IMR-90 (cell line): ENCODE measurements around the gene NR5A1. TPM values are rescaled to one million over a fixed set of nuclear protein-coding genes. Genes with fewer than 3 reads are reported as not detected.
A peak's percentile ranks its signal among the peaks of the same experiment; 100 is the strongest.

Experiments used
- ATAC-seq: fragments of 200-7000 bp; cut with Tn5 transposase; 2 replicates; pipeline ENCODE4 v1.9.1; 2020; ENCODE audit warnings: low read depth, mild to moderate bottlenecking, moderate library complexity
- BruUV-seq: library from RNA; stranded (reverse); fragments of 400-500 nt; replicated peaks from 2 replicates; lab custom pipeline; 2021; lab: Mats Ljungman, UMichigan
- CTCF ChIA-PET: fragments of 300-600 bp; formaldehyde crosslinking; extraction: SDS; loops from one replicate; lab custom pipeline; 2021; ENCODE audit warnings: antibody characterized with exemption; lab: Yijun Ruan, JAX
- POLR2A ChIA-PET: fragments of 300-600 bp; sonication (Branson Sonifier 250); formaldehyde crosslinking; loops from one replicate; lab custom pipeline; 2022; ENCODE audit warnings: antibody characterized with exemption; ENCODE audit not compliant: unreplicated experiment; lab: Charles Lee
- DNase-seq: peaks from one replicate; pipeline ENCODE4 v3.0.0; 2013
- H2AFZ ChIP-seq: replicated peaks from 2 replicates; pipeline ENCODE3; 2013; ENCODE audit warnings: low read length, mild to moderate bottlenecking; ENCODE audit not compliant: poor library complexity
- H2AK5ac ChIP-seq: 2 replicates; pipeline ENCODE4 v1.6.1; 2013; ENCODE audit warnings: low read depth, low read length, inconsistent platforms
- H2AK9ac ChIP-seq: replicated peaks from 2 replicates; pipeline ENCODE3; 2013; ENCODE audit warnings: mild to moderate bottlenecking, low read depth, low read length, moderate library complexity; ENCODE audit not compliant: poor library complexity
- H2BK120ac ChIP-seq: 2 replicates; pipeline ENCODE4 v1.6.1; 2013; ENCODE audit warnings: low read depth, low read length, inconsistent platforms
- H2BK15ac ChIP-seq: 3 replicates; pipeline ENCODE4 v1.6.1; 2013; ENCODE audit warnings: low read depth, low read length, inconsistent platforms
- H2BK20ac ChIP-seq: 2 replicates; pipeline ENCODE4 v1.6.1; 2013; ENCODE audit warnings: low read depth, mild to moderate bottlenecking, inconsistent platforms, low read length, moderate library complexity
- H2BK5ac ChIP-seq: 2 replicates; pipeline ENCODE4 v1.6.1; 2013; ENCODE audit warnings: mild to moderate bottlenecking, low read depth, low read length, inconsistent platforms; ENCODE audit not compliant: poor library complexity, severe bottlenecking
- H3K14ac ChIP-seq: replicated peaks from 2 replicates; pipeline ENCODE4 v1.6.1; 2013; ENCODE audit warnings: low read depth, low read length, inconsistent platforms
- H3K18ac ChIP-seq: 2 replicates; pipeline ENCODE4 v1.6.1; 2013; ENCODE audit warnings: low read depth, low read length, control low read depth
- H3K23ac ChIP-seq: 2 replicates; pipeline ENCODE4 v1.6.1; 2013; ENCODE audit warnings: low read depth, low read length, inconsistent platforms
- H3K27ac ChIP-seq: 2 replicates; pipeline ENCODE4 v1.5.1; 2013; ENCODE audit warnings: mild to moderate bottlenecking, control low read depth, low read length; ENCODE audit not compliant: insufficient read depth
- H3K27me3 ChIP-seq: 2 replicates; pipeline ENCODE4 v1.6.1; 2013; ENCODE audit warnings: low read length; ENCODE audit not compliant: control insufficient read depth, insufficient read depth
- H3K36me3 ChIP-seq: 2 replicates; pipeline ENCODE4 v1.6.1; 2013; ENCODE audit warnings: low read length, mixed read lengths; ENCODE audit not compliant: control insufficient read depth, insufficient read depth
- H3K4ac ChIP-seq: 2 replicates; pipeline ENCODE4 v1.6.1; 2013; ENCODE audit warnings: low read depth, low read length, inconsistent platforms
- H3K4me1 ChIP-seq: 2 replicates; pipeline ENCODE4 v1.6.1; 2013; ENCODE audit warnings: low read length, mixed read lengths; ENCODE audit not compliant: control insufficient read depth, insufficient read depth
- H3K4me2 ChIP-seq: 2 replicates; pipeline ENCODE4 v1.6.1; 2013; ENCODE audit warnings: low read depth, mild to moderate bottlenecking, control low read depth, low read length, moderate library complexity
- H3K4me3 ChIP-seq: 2 replicates; pipeline ENCODE4 v1.5.1; 2013; ENCODE audit warnings: low read depth, mild to moderate bottlenecking, control low read depth, low read length, moderate library complexity; ENCODE audit not compliant: insufficient read depth
- H3K56ac ChIP-seq: 2 replicates; pipeline ENCODE4 v1.6.1; 2013; ENCODE audit warnings: low read length, inconsistent platforms; ENCODE audit not compliant: insufficient read depth; ENCODE audit errors: extremely low read depth
- H3K79me1 ChIP-seq, 2 experiments: 2 replicates each; pipeline ENCODE4 v1.6.1; 2013; ENCODE audit warnings: low read length in 2 of 2, inconsistent platforms in 1 of 2, low read depth in 1 of 2
- H3K9ac ChIP-seq: 2 replicates; pipeline ENCODE4 v1.6.1; 2013; ENCODE audit warnings: low read depth, low read length, control low read depth
- H3K9me1 ChIP-seq: 2 replicates; pipeline ENCODE4 v1.6.1; 2013; ENCODE audit warnings: low read length, inconsistent platforms; ENCODE audit not compliant: insufficient read depth
- H3K9me3 ChIP-seq: 2 replicates; pipeline ENCODE4 v1.6.1; 2013; ENCODE audit warnings: low read length; ENCODE audit not compliant: control insufficient read depth, insufficient read depth
- H4K20me1 ChIP-seq: 2 replicates; pipeline ENCODE4 v1.6.1; 2013; ENCODE audit warnings: low read length, inconsistent platforms; ENCODE audit not compliant: insufficient read depth
- H4K5ac ChIP-seq: 2 replicates; pipeline ENCODE4 v1.6.1; 2013; ENCODE audit warnings: mild to moderate bottlenecking, low read depth, low read length, control low read depth
- H4K8ac ChIP-seq, 2 experiments: 2 replicates each; pipeline ENCODE4 v1.6.1; 2013; ENCODE audit warnings: low read depth in 2 of 2, low read length in 2 of 2, control low read depth in 1 of 2, inconsistent platforms in 1 of 2
- H4K91ac ChIP-seq: 2 replicates; pipeline ENCODE4 v1.6.1; 2013; ENCODE audit warnings: low read depth, low read length, inconsistent platforms; ENCODE audit not compliant: insufficient read depth
- BHLHE40 ChIP-seq: fragments of 150-350 bp; IDR thresholded peaks from 2 replicates; pipeline ENCODE4 v1.6.1; 2016; ENCODE audit warnings: mild to moderate bottlenecking, low read depth, low read length
- CHD1 ChIP-seq: IDR thresholded peaks from 2 replicates; pipeline ENCODE4 v1.6.1; 2012; ENCODE audit warnings: low read depth, low read length, improper control_type of control experiment
- MAFK ChIP-seq: IDR thresholded peaks from 2 replicates; pipeline ENCODE4 v1.6.1; 2012; ENCODE audit warnings: low read depth, low read length, improper control_type of control experiment
- POLR2A ChIP-seq: IDR thresholded peaks from 2 replicates; pipeline ENCODE4 v1.6.1; 2012; ENCODE audit warnings: mild to moderate bottlenecking, low read depth, low read length
- RAD21 ChIP-seq: IDR thresholded peaks from 2 replicates; pipeline ENCODE4 v1.6.1; 2012; ENCODE audit warnings: low read length, improper control_type of control experiment
- RCOR1 ChIP-seq: IDR thresholded peaks from 2 replicates; pipeline ENCODE4 v1.6.1; 2012; ENCODE audit warnings: mild to moderate bottlenecking, low read length, improper control_type of control experiment; ENCODE audit not compliant: insufficient replicate concordance
- WGBS, 2 experiments: methylation state at CpG; one replicate each; pipeline versions ENCODE4 v1.1.5 to v1.1.7; 2013; ENCODE audit warnings: missing lambda C conversion rate in 2 of 2; ENCODE audit not compliant: insufficient read length in 1 of 2; ENCODE audit errors: extremely low coverage in 2 of 2; 5-methylcytosine and 5-hydroxymethylcytosine counted together
- dilution Hi-C: fragments of 300-500 bp; cut with HindIII; formaldehyde crosslinking; loops from one replicate; pipeline ENCODE4 v1.14.3; 2018; ENCODE audit warnings: low sequenced_read_pairs; ENCODE audit not compliant: unreplicated experiment
- in situ Hi-C: fragments of 300-500 bp; cut with MboI; formaldehyde crosslinking; loops from 3 replicates; pipeline ENCODE4 v1.14.3; 2019; ENCODE audit warnings: low sequenced_read_pairs, inconsistent platforms, mixed read lengths
- intact Hi-C: fragments of 100-400 bp; cut with micrococcal nuclease; formaldehyde crosslinking; loops from 2 replicates; pipeline ENCODE4 v1.10.0; 2022
- polyA plus RNA-seq, 3 experiments: library from polyadenylated mRNA; depleted of rRNA; stranded (reverse); fragments of >200 nt; gene quantifications; 2 replicates each; pipeline ENCODE4 v1.2.3, GENCODE V29; 2012; ENCODE audit warnings: low replicate concordance in 1 of 3
- total RNA-seq: library from RNA; depleted of rRNA; stranded (reverse); fragments of >200 nt; gene quantifications from 2 replicates; pipeline ENCODE4 v1.2.3, GENCODE V29; 2012

Gene NR5A1
- total and polyA plus RNA-seq, 2 of the 4 experiments (the other 2 are of a cell fraction): not detected

GRCh38 chr9:124452841-124453585 lies 54.2 kb downstream of the NR5A1 start:
- TF ChIP-seq MAFK (no peak), POLR2A (no peak), CHD1 (no peak), RCOR1 (no peak), BHLHE40 (no peak), RAD21 (no peak)
- dilution Hi-C loops: no loop called here
- POLR2A ChIA-PET: no interaction called here

More at GRCh38 chr9:124452841-124453585, 54.2 kb downstream of the NR5A1 start:
- Histone ChIP-seq H3K4ac (no peak overlapping the region), H3K36me3 (no peaks in the 10 kb centered on the region), H3K56ac (no peak overlapping the region), H4K20me1 (no peaks in the 10 kb centered on the region), H2BK15ac (no peak overlapping the region), H4K8ac (no peak overlapping the region), H3K4me3 (no peak overlapping the region), H2BK120ac (no peak overlapping the region), H3K27me3 (peaks cover 73% of the 10 kb centered on the region), H4K5ac (no peak overlapping the region), H2AK5ac (no peak overlapping the region), H3K4me2 (no peak overlapping the region; the same call in 1 of the 2 replicates), H3K14ac (no peak overlapping the region), H2AK9ac (no peak overlapping the region), H3K27ac (no peak overlapping the region), H3K9ac (no peak overlapping the region), H3K4me1 (no peaks in the 10 kb centered on the region), H2AFZ (peak overlapping the region; percentile 43), H4K91ac (no peak overlapping the region), H3K79me1 (no peaks in the 10 kb centered on the region), H3K23ac (no peak overlapping the region), H3K18ac (no peak overlapping the region), H2BK5ac (no peak overlapping the region), H2BK20ac (no peak overlapping the region), H3K9me1 (no peaks in the 10 kb centered on the region), H3K9me3 (no peaks in the 10 kb centered on the region)
- CTCF ChIA-PET: no interaction called here
- BruUV-seq: no TSS peak
- ATAC-seq (no peak), DNase-seq (no peak)
- in situ Hi-C loops (no loop called here), intact Hi-C loops (no loop called here)
- WGBS, 2 experiments: 33% methylated on average over 57 of the region's 85 CpGs; no CpG with 5 or more reads in 1 of the 2 experiments
